Ramos (cell line): ENCODE data around the gene MID1IP1.

Experiments used
- in situ Hi-C: fragments of 300-500 bp; cut with MboI; formaldehyde crosslinking; loops from one replicate; pipeline ENCODE4 v1.14.3; 2022; ENCODE audit warnings: low sequenced_read_pairs; ENCODE audit not compliant: unreplicated experiment

Gene MID1IP1

DNA sequence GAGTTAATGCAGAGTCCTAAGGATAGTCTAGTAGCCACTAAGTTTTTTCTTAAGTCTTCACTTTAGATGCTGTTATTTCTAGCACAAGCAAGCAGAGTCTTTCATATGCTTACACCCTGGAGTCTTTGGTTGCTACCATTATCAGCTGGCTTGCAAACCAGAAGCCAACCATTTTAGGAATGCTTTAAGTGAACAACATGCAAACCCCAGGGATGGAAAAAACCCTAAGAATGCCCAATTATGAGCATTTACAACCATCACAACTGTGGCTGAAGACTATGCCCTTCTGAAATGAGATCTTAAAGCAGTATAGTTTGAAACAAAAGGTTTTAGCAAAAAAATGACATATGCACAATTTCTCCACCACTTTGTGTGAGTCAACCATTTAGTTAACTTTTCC, 6.6 kb downstream of the MID1IP1 start:
- in situ Hi-C loops = loop anchor here (25.0 kb wide), 2 partner anchors 1046 to 1354 kb away; no protein-coding TSS in a partner anchor

GRCh38 chrX:38811515-38812243, 10.4 kb downstream of the MID1IP1 start:
- in situ Hi-C loops = loop anchor here (25.0 kb wide), 2 partner anchors 1049 to 1351 kb away; no protein-coding TSS in a partner anchor

DNA sequence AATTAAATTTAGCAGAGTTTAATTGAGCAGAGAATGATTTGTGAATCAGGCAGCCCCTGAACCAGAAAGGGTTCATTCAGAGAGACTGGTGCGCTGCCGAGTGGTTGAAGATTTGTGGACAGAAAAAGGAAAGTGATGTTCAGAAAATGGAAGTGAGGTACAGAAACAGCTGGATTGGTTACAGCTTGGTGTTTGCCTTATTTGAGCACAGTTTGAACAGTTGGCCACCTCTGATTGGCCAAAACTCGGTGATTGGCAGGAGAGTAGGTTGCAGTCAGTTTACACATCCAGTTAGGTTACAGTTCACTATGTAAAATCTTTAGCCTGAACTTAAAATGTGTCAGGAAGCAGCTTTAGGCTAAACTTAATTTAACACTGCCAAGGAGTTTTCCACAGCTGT, 14.9 kb downstream of the MID1IP1 start:
- in situ Hi-C loops = loop anchor here (25.0 kb wide), 2 partner anchors 1054 to 1346 kb away; no protein-coding TSS in a partner anchor

GRCh38 chrX:38817004-38817703, 15.9 kb downstream of the MID1IP1 start:
- in situ Hi-C loops = loop anchor here (25.0 kb wide), 2 partner anchors 1055 to 1345 kb away; no protein-coding TSS in a partner anchor

- in situ Hi-C loops = loop anchor here (25.0 kb wide), 2 partner anchors 1057 to 1343 kb away; no protein-coding TSS in a partner anchor
Measured at GRCh38 chrX:38819163-38819562, 17.9 kb downstream of the MID1IP1 start.

DNA sequence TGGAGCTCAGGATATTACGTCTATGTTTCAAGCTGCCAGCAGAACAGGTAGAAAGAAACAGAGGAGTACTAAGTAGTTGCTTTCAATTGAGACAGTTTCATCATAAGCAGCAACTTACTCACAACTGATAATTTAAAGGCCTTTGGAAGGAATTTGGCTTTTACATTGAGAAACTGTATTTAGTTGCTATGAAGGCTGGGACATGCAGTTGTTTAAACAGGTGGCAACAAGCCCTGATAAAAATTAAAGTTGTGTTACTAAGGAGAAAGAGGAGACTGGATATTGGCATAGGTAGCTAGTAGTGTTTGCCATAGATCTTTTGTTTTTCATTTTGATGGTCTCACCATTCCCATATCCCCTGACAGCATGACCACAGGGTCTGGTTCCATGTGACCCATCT, 18.4 kb downstream of the MID1IP1 start:
- in situ Hi-C loops = loop anchor here (25.0 kb wide), 2 partner anchors 1057 to 1343 kb away; no protein-coding TSS in a partner anchor

GRCh38 chrX:38820751-38821150, 19.5 kb downstream of the MID1IP1 start:
- in situ Hi-C loops = loop anchor here (25.0 kb wide), 2 partner anchors 1058 to 1342 kb away; no protein-coding TSS in a partner anchor

DNA sequence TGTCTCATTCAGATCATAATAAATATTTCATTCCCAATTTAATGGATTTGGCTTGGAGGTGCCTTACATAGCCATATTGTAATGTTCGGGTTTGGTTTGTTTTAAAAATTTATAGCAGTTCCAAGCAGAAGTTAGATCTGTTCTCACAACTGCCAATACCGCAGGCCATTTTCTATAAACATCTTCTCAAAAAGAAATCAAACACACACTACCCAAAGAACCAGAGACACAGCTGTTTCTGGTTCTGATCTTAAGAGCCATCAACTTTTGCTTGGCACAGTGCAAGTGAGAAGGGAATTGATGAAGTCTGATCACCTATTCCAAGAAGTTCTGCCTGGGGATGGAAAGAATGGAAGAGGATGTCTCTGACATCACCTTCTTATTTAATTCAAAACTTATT, 22.9 kb downstream of the MID1IP1 start:
- in situ Hi-C loops = loop anchor here (25.0 kb wide), 2 partner anchors 1062 to 1338 kb away; no protein-coding TSS in a partner anchor

GRCh38 chrX:38831949-38832348, 30.7 kb downstream of the MID1IP1 start:
- in situ Hi-C loops = no loop called here

DNA sequence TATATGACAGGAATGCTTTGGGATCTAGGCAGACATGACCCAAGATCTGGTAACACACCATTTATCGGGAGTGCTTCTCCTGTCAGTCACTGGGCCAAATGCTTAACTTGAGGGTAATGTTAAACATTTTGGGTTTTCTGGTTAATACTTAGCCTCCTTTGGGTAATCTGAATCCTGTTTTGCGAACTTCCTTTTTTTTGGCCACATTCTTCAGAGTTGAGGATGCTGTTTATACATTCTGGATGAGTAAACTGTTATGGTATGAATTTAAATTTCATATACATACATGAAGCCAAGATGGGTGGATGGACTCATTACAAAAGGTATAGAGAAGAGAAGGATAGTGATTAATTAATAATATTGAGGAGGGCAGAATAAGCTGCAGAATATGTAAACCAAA, 36.1 kb downstream of the MID1IP1 start:
- in situ Hi-C loops = no loop called here

- in situ Hi-C loops = no loop called here
Measured at GRCh38 chrX:38839277-38839676, 38.0 kb downstream of the MID1IP1 start.

GRCh38 chrX:38839944-38840343, 38.7 kb downstream of the MID1IP1 start:
- in situ Hi-C loops = no loop called here

- in situ Hi-C loops = no loop called here
Measured at GRCh38 chrX:38841750-38842149, 40.5 kb downstream of the MID1IP1 start.

DNA sequence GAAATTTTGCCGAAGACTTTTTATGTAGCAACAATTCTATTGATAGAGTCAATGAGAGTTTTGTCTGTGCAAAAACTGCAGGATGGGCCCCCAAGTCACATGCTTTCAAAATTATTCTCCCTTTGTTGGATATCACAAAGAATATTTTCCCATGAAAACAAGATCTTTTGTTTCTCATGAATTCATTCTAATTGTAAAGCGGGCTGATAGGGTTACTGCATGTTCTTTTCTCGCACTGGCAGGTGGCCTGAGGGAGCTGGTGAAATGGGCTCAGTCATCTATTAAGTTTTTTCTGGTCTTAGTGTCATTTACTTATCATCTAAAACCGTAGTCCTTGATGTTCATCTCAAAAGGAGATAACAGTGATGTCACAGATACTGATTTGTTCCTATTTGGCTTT, 44.2 kb downstream of the MID1IP1 start:
- in situ Hi-C loops = no loop called here

DNA sequence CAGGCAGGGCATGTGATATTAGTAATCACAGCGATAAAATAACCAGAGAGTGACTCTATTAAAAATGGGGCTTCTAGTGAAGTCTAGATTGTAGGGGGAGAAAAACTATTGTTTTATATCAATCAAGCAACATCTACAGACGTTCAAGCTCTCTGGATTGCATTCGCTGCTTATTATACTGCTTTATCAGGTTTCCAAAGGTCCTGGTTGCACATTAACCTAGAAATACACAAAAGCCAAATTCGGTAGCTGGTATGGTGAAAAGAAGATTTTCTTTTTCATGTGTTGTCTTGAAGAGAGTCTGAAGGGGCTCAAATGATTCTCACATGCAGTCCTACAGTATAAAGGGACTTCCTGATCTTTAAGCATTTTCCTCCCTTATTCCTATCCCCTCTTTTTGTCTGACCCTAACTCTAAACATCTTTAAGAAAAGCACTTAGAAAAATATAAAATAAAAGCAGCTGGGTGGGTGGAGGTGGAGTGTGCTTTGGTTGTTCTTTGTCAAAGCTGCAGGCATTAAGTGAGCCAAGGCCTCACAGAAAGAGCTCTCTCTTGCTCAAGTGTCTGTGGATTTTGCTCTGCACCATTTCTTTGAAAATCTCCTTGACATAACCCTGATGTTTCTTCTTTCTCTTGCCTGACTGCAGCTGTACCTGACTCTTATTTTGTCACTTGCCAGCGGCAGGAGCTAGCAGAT, 46.1 kb downstream of the MID1IP1 start:
- in situ Hi-C loops = no loop called here

- in situ Hi-C loops = no loop called here
Measured at GRCh38 chrX:38847903-38848230, 46.6 kb downstream of the MID1IP1 start.

- in situ Hi-C loops = no loop called here
Measured at GRCh38 chrX:38848671-38849455, 47.6 kb downstream of the MID1IP1 start.

GRCh38 chrX:38850807-38851544, 49.7 kb downstream of the MID1IP1 start:
- in situ Hi-C loops = no loop called here

DNA sequence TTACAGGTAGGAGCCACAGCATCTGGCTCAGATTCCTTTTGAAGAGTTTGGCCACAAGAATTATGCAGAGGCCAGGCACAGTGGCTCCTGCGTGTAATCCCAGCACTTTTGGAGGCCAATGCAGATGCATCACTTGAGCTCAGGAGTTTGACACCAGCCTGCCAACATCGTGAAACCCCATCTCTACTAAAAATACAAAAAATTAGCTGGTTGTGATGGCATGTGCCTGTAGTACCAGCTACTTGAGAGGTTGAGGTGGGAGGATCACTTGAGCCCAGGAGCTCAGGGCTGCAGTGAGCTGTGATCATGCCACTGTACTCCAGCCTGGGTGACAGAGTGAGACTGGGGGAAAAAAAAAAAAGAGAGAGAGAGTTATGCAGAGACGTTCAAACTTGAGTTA, 53.0 kb downstream of the MID1IP1 start:
- in situ Hi-C loops = no loop called here
